Erythroblast (primary cell): ENCODE data around the gene ATP5F1A.

Source experiments
- GATA1 ChIP-seq: IDR thresholded peaks from 2 replicates; pipeline ENCODE4 v1.6.1; 2011; ENCODE audit warnings: low read depth, mild to moderate bottlenecking, control low read depth, low read length, moderate library complexity
- POLR2A ChIP-seq: IDR thresholded peaks from 2 replicates; pipeline ENCODE4 v1.6.1; 2011; ENCODE audit warnings: mild to moderate bottlenecking, low read length

- no peak for TF ChIP-seq POLR2A
- no peak for TF ChIP-seq GATA1
Observed at GRCh38 chr18:46034230-46034629, 63.9 kb downstream of the ATP5F1A start.
